ENCODE data around the gene CARD6.

DNA sequence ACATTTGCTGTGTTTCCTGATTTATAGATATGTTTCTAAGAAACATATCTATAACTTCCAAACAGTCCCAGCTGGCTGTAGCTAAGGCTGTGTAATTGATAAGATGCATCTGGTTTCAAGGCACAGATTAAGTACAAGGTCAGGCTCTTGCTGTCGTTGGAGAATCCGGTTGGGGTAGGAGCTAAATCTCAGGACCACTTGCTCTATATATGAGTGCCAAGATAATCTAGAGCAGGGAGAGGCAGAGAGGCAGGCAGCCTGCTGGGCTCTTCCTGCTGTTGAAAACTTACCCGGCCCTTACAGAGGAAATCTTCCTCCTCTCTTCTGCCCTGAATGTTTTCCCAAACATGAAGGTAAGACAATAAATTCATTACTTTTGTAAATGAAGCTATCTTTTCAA is 68.1 kb downstream of the CARD6 start, which contains the start of gene C7:
- TF ChIP-seq POLR2AphosphoS5 (IDR thresholded peaks at IDR 0.05; ENCODE audit: low read depth, low read length) (no peak), HDAC6 (IDR thresholded peaks at IDR 0.05; ENCODE audit: low read depth, low read length) (no peak)

Data from H1 (cell line).